SK-N-SH (cell line): ENCODE measurements around the gene OGFOD3.

ENCODE experiments used
- FOSL2 ChIP-seq: IDR thresholded peaks from 2 replicates; pipeline ENCODE4 v1.4.0; 2012; ENCODE audit warnings: low read depth, mild to moderate bottlenecking, moderate library complexity, borderline replicate concordance
- JUND ChIP-seq: IDR thresholded peaks from 2 replicates; pipeline ENCODE4 v1.4.0; 2012
- MXI1 ChIP-seq: IDR thresholded peaks from 2 replicates; pipeline ENCODE4 v1.6.1; 2012; ENCODE audit warnings: mild to moderate bottlenecking, low read depth, low read length, improper control_type of control experiment
- POLR2AphosphoS5 ChIP-seq: IDR thresholded peaks from 2 replicates; pipeline ENCODE4 v1.6.1; 2012; ENCODE audit warnings: low read depth, low read length
- RXRA ChIP-seq: IDR thresholded peaks from 2 replicates; pipeline ENCODE4 v1.4.0; 2012; ENCODE audit warnings: low read depth, mild to moderate bottlenecking, borderline replicate concordance
- SIN3A ChIP-seq: IDR thresholded peaks from 2 replicates; pipeline ENCODE4 v1.6.1; 2012; ENCODE audit warnings: low read depth, mild to moderate bottlenecking, low read length, moderate library complexity, borderline replicate concordance
- TF ChIP-seq, protein P1 (sequence below): fragments of 200-600 bp; sonication (generic); IDR thresholded peaks from 2 replicates; pipeline ENCODE4 v1.6.1; 2017; ENCODE audit warnings: antibody characterized with exemption, mild to moderate bottlenecking, moderate library complexity
- TF ChIP-seq, protein P2 (sequence below): IDR thresholded peaks from 2 replicates; pipeline ENCODE4 v1.4.0; 2012; ENCODE audit warnings: low read depth

DNA sequence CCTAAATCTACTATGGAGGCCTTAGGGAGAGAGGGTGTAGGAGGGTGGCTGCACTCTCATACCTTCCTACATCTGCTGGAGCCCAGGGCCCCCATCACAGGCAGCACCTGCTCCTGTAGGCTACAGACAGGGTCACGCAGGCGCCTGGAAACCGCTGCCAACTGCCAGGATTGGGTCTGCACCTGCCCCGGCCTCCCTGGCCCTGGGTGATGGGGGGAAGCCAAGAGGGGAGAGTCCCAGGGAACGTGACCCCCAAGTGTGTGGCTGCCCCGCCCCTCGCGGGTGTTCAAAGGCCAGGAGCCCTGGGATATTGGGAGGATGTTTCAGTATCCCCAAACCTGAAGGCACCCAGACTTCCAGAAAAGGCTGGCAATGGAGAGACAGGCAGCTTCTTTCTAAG, 64.9 kb downstream of the OGFOD3 start:
- TF ChIP-seq, protein P1, sequence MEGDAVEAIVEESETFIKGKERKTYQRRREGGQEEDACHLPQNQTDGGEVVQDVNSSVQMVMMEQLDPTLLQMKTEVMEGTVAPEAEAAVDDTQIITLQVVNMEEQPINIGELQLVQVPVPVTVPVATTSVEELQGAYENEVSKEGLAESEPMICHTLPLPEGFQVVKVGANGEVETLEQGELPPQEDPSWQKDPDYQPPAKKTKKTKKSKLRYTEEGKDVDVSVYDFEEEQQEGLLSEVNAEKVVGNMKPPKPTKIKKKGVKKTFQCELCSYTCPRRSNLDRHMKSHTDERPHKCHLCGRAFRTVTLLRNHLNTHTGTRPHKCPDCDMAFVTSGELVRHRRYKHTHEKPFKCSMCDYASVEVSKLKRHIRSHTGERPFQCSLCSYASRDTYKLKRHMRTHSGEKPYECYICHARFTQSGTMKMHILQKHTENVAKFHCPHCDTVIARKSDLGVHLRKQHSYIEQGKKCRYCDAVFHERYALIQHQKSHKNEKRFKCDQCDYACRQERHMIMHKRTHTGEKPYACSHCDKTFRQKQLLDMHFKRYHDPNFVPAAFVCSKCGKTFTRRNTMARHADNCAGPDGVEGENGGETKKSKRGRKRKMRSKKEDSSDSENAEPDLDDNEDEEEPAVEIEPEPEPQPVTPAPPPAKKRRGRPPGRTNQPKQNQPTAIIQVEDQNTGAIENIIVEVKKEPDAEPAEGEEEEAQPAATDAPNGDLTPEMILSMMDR, result no peak
- TF ChIP-seq POLR2AphosphoS5, result no peak
- TF ChIP-seq FOSL2, result no peak
- TF ChIP-seq RXRA, result no peak
- no peak for TF ChIP-seq JUND
- TF ChIP-seq, protein P2, sequence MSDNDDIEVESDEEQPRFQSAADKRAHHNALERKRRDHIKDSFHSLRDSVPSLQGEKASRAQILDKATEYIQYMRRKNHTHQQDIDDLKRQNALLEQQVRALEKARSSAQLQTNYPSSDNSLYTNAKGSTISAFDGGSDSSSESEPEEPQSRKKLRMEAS, result no peak
- TF ChIP-seq SIN3A, result no peak
- no peak for TF ChIP-seq MXI1
